ENCODE data around the gene SERINC2.

The SERINC2 gene

DNA sequence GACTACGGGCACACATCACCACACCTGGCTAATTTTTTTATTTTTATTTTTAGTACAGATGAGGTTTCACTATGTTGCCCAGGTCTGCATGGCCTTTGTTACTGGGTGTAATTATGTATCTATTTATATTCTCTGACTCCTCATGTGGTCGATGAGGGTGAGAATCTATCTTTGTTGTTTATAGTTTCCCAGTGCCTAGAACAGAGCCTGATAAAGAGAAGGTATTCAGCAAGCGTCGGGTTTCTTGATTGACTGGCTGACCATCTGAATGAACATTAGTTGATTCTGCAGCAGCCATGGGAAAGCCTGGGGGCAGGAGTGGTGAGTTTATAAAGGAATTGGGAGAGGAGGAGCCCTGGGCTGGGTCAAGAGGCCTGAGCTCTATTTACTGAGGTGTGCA lies 28.5 kb downstream of the SERINC2 start:
- no peak for ATAC-seq
- TF ChIP-seq ESRRG (CRISPR knock-in tag; IDR thresholded peaks at IDR 0.05) = no peak
- no peak for TF ChIP-seq RARB (CRISPR knock-in tag; IDR thresholded peaks at IDR 0.05)
- TF ChIP-seq BACH2 (CRISPR knock-in tag; IDR thresholded peaks at IDR 0.05; ENCODE audit: borderline replicate concordance) = no peak
- TF ChIP-seq ZC3H10 (CRISPR knock-in tag; IDR thresholded peaks at IDR 0.05) = no peak
- TF ChIP-seq TSHZ2 (CRISPR knock-in tag; IDR thresholded peaks at IDR 0.05) = no peak
- no peak for TF ChIP-seq TOX (CRISPR knock-in tag; IDR thresholded peaks at IDR 0.05; ENCODE audit: borderline replicate concordance)
- no peak for TF ChIP-seq OSR1 (CRISPR knock-in tag; IDR thresholded peaks at IDR 0.05)
- no peak for TF ChIP-seq ZNF565 (CRISPR knock-in tag; conservative IDR thresholded peaks at IDR 0.05; ENCODE audit: low read depth)
- TF ChIP-seq, protein P1, sequence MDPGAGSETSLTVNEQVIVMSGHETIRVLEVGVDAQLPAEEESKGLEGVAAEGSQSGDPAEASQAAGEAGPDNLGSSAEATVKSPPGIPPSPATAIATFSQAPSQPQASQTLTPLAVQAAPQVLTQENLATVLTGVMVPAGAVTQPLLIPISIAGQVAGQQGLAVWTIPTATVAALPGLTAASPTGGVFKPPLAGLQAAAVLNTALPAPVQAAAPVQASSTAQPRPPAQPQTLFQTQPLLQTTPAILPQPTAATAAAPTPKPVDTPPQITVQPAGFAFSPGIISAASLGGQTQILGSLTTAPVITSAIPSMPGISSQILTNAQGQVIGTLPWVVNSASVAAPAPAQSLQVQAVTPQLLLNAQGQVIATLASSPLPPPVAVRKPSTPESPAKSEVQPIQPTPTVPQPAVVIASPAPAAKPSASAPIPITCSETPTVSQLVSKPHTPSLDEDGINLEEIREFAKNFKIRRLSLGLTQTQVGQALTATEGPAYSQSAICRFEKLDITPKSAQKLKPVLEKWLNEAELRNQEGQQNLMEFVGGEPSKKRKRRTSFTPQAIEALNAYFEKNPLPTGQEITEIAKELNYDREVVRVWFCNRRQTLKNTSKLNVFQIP (CRISPR knock-in tag; IDR thresholded peaks at IDR 0.05; ENCODE audit: borderline replicate concordance, low read depth) = no peak
- TF ChIP-seq CSDC2 (CRISPR knock-in tag; IDR thresholded peaks at IDR 0.05) = no peak
- TF ChIP-seq PPARA (CRISPR knock-in tag; IDR thresholded peaks at IDR 0.05; ENCODE audit: borderline replicate concordance) = no peak
- TF ChIP-seq, protein P2, sequence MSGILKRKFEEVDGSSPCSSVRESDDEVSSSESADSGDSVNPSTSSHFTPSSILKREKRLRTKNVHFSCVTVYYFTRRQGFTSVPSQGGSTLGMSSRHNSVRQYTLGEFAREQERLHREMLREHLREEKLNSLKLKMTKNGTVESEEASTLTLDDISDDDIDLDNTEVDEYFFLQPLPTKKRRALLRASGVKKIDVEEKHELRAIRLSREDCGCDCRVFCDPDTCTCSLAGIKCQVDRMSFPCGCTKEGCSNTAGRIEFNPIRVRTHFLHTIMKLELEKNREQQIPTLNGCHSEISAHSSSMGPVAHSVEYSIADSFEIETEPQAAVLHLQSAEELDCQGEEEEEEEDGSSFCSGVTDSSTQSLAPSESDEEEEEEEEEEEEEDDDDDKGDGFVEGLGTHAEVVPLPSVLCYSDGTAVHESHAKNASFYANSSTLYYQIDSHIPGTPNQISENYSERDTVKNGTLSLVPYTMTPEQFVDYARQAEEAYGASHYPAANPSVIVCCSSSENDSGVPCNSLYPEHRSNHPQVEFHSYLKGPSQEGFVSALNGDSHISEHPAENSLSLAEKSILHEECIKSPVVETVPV (CRISPR knock-in tag; IDR thresholded peaks at IDR 0.05) = no peak
- no peak for TF ChIP-seq GLIS3 (CRISPR knock-in tag; IDR thresholded peaks at IDR 0.05)
- TF ChIP-seq ZNF70 (CRISPR knock-in tag; IDR thresholded peaks at IDR 0.05) = no peak
- TF ChIP-seq ZFP3 (CRISPR knock-in tag; IDR thresholded peaks at IDR 0.05) = no peak
- TF ChIP-seq, protein P3, sequence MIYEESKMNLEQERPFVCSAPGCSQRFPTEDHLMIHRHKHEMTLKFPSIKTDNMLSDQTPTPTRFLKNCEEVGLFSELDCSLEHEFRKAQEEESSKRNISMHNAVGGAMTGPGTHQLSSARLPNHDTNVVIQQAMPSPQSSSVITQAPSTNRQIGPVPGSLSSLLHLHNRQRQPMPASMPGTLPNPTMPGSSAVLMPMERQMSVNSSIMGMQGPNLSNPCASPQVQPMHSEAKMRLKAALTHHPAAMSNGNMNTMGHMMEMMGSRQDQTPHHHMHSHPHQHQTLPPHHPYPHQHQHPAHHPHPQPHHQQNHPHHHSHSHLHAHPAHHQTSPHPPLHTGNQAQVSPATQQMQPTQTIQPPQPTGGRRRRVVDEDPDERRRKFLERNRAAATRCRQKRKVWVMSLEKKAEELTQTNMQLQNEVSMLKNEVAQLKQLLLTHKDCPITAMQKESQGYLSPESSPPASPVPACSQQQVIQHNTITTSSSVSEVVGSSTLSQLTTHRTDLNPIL (CRISPR knock-in tag; IDR thresholded peaks at IDR 0.05; ENCODE audit: low read depth) = no peak
- TF ChIP-seq ARNTL (CRISPR knock-in tag; IDR thresholded peaks at IDR 0.05; ENCODE audit: borderline replicate concordance, low read depth) = no peak
- TF ChIP-seq PATZ1 (CRISPR knock-in tag; IDR thresholded peaks at IDR 0.05; ENCODE audit: borderline replicate concordance) = no peak
- no peak for TF ChIP-seq ISL1 (CRISPR knock-in tag; IDR thresholded peaks at IDR 0.05)
- TF ChIP-seq SNAI2 (CRISPR knock-in tag; IDR thresholded peaks at IDR 0.05) = no peak

- no peak for TF ChIP-seq ESRRG (CRISPR knock-in tag; IDR thresholded peaks at IDR 0.05)
- TF ChIP-seq, protein P1 (CRISPR knock-in tag; IDR thresholded peaks at IDR 0.05; ENCODE audit: borderline replicate concordance, low read depth) = no peak
- TF ChIP-seq PPARA (CRISPR knock-in tag; IDR thresholded peaks at IDR 0.05; ENCODE audit: borderline replicate concordance) = no peak
- no peak for TF ChIP-seq SNAI2 (CRISPR knock-in tag; IDR thresholded peaks at IDR 0.05)
- no peak for TF ChIP-seq ZFP30 (CRISPR knock-in tag; IDR thresholded peaks at IDR 0.05)
- TF ChIP-seq ZFP3 (CRISPR knock-in tag; IDR thresholded peaks at IDR 0.05) = no peak
- TF ChIP-seq ZNF565 (CRISPR knock-in tag; conservative IDR thresholded peaks at IDR 0.05; ENCODE audit: low read depth) = no peak
- no peak for TF ChIP-seq ZC3H10 (CRISPR knock-in tag; IDR thresholded peaks at IDR 0.05)
- TF ChIP-seq PATZ1 (CRISPR knock-in tag; IDR thresholded peaks at IDR 0.05; ENCODE audit: borderline replicate concordance) = no peak
- TF ChIP-seq, protein P3 (CRISPR knock-in tag; IDR thresholded peaks at IDR 0.05; ENCODE audit: low read depth) = no peak
- no peak for TF ChIP-seq GLIS3 (CRISPR knock-in tag; IDR thresholded peaks at IDR 0.05)
- TF ChIP-seq OSR1 (CRISPR knock-in tag; IDR thresholded peaks at IDR 0.05) = no peak
- no peak for ATAC-seq
These were observed 29.1 kb downstream of the SERINC2 start for GRCh38 chr1:31441970-31442647.
